ENCODE data around the gene THOC1.
A peak's percentile ranks its signal among the peaks of the same experiment; 100 is the strongest.

Gene THOC1, protein sequence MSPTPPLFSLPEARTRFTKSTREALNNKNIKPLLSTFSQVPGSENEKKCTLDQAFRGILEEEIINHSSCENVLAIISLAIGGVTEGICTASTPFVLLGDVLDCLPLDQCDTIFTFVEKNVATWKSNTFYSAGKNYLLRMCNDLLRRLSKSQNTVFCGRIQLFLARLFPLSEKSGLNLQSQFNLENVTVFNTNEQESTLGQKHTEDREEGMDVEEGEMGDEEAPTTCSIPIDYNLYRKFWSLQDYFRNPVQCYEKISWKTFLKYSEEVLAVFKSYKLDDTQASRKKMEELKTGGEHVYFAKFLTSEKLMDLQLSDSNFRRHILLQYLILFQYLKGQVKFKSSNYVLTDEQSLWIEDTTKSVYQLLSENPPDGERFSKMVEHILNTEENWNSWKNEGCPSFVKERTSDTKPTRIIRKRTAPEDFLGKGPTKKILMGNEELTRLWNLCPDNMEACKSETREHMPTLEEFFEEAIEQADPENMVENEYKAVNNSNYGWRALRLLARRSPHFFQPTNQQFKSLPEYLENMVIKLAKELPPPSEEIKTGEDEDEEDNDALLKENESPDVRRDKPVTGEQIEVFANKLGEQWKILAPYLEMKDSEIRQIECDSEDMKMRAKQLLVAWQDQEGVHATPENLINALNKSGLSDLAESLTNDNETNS
- long read RNA-seq, transcript THOC1-206 (20 exons, 2,277 nt): minor isoform, 6 of 299 reads
- long read RNA-seq, transcript THOC1-210 (3 exons, 552 nt): minor isoform, 41 of 299 reads
- long read RNA-seq, transcript THOC1-204 (4 exons, 789 nt): minor isoform, 6 of 299 reads
- long read RNA-seq, transcript THOC1-201 (21 exons, 2,087 nt): major isoform, 177 of 299 reads
- long read RNA-seq, partial matches to known transcripts: 5 of 299 reads
- long read RNA-seq, other reads (novel, unspliced or antisense): 61 of 299 reads

DNA sequence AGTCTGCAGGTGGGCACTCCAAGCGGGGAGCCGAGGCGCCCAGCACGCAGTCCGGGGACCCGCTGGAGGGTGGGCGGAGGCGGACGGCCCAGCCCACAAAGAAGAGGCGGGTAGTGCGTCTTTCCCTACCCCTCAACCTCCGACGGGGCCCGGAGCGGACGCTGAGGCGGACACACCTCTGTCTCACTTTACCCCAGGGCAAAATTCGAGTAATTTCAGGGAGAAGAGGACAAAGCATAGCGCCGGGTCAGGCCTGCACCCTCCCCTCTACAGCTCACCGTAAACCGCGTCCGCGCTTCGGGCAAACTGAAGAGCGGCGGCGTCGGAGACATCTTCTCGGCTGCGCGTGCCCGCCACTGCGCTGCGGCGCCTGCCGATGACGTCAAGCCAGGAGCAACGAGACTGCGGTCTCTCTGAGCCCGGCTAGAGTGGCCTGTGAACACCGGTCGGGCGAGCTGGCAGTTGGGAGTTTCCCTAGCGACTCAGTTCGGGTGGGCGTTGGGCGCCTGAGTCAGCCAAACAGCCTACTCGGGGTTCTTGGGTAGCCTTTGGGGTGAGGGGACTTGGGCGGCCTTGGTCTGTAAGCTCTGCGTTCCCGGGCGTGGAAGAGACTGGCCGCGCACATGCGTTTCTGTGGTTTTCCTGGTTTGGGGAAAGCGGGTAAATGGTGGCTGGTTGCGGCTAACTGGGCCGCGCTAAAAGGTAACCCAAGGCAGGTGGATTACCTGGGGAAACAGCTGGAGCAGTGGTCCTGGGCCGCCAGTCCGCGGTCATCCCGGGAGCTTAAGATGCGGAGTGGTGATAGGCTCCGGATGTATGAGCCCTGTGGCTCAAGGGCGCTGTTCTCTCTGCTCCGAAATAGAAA is at the start of gene THOC1:
Gene THOC1, minus strand, starts transcription at position 360 of the 865 bp plus-strand sequence. Its CDS starts 28 bp downstream, at position 332.
- TF ChIP-seq GABPA (IDR thresholded peaks at IDR 0.05; ENCODE audit: low read depth): no peak
- TF ChIP-seq, protein P1, sequence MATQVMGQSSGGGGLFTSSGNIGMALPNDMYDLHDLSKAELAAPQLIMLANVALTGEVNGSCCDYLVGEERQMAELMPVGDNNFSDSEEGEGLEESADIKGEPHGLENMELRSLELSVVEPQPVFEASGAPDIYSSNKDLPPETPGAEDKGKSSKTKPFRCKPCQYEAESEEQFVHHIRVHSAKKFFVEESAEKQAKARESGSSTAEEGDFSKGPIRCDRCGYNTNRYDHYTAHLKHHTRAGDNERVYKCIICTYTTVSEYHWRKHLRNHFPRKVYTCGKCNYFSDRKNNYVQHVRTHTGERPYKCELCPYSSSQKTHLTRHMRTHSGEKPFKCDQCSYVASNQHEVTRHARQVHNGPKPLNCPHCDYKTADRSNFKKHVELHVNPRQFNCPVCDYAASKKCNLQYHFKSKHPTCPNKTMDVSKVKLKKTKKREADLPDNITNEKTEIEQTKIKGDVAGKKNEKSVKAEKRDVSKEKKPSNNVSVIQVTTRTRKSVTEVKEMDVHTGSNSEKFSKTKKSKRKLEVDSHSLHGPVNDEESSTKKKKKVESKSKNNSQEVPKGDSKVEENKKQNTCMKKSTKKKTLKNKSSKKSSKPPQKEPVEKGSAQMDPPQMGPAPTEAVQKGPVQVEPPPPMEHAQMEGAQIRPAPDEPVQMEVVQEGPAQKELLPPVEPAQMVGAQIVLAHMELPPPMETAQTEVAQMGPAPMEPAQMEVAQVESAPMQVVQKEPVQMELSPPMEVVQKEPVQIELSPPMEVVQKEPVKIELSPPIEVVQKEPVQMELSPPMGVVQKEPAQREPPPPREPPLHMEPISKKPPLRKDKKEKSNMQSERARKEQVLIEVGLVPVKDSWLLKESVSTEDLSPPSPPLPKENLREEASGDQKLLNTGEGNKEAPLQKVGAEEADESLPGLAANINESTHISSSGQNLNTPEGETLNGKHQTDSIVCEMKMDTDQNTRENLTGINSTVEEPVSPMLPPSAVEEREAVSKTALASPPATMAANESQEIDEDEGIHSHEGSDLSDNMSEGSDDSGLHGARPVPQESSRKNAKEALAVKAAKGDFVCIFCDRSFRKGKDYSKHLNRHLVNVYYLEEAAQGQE (IDR thresholded peaks at IDR 0.05; ENCODE audit: insufficient replicate concordance, low read depth): peak; percentile 74
- peak; percentile 99 for TF ChIP-seq POLR2AphosphoS5 (IDR thresholded peaks at IDR 0.05; ENCODE audit: low read depth)
- Histone ChIP-seq H3K4me3 (replicated peaks; ENCODE audit: insufficient read depth, low read length) (peak within 1 kb of the TSS; percentile 91), H3K27me3 (ENCODE audit: insufficient read depth, poor library complexity, severe bottlenecking) (no peaks in the 10 kb centered on the region), H3K27ac (replicated peaks) (peak within 1 kb of the TSS; percentile 100)
- DNase-seq (ENCODE audit: low read depth in 1 of 2, low spot score in 1 of 2): peak; percentile 93 to 97

DNA sequence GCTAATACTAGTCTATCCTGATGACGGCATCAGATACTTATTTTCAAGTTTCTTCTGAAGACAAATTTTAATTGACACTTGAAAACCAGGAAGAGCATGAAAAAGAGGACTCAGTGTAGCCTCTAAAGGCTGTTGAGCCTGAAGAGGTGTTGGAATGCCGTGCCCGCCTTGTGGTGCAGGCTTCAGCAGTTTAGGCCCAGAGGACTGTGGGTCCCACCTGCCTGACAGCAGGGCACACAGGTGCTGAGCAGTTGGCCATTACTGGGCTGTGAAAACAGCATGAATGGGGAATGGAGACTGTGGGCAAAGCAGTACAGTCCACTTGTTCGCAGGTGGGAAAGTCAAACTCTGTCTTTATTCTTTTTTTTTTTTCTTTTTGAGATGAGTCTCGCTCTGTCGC is 49.8 kb upstream of the THOC1 start:
- TF ChIP-seq GABPA (IDR thresholded peaks at IDR 0.05; ENCODE audit: low read depth) (no peak), POLR2AphosphoS5 (IDR thresholded peaks at IDR 0.05; ENCODE audit: low read depth) (no peak), SPI1 (IDR thresholded peaks at IDR 0.05; ENCODE audit: borderline replicate concordance, low read depth) (no peak)
- TF ChIP-seq, protein P1 (IDR thresholded peaks at IDR 0.05; ENCODE audit: insufficient replicate concordance, low read depth): no peak
- TF ChIP-seq, protein P2, sequence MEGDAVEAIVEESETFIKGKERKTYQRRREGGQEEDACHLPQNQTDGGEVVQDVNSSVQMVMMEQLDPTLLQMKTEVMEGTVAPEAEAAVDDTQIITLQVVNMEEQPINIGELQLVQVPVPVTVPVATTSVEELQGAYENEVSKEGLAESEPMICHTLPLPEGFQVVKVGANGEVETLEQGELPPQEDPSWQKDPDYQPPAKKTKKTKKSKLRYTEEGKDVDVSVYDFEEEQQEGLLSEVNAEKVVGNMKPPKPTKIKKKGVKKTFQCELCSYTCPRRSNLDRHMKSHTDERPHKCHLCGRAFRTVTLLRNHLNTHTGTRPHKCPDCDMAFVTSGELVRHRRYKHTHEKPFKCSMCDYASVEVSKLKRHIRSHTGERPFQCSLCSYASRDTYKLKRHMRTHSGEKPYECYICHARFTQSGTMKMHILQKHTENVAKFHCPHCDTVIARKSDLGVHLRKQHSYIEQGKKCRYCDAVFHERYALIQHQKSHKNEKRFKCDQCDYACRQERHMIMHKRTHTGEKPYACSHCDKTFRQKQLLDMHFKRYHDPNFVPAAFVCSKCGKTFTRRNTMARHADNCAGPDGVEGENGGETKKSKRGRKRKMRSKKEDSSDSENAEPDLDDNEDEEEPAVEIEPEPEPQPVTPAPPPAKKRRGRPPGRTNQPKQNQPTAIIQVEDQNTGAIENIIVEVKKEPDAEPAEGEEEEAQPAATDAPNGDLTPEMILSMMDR (IDR thresholded peaks at IDR 0.05; ENCODE audit: insufficient read depth, low read length): no peak
- no peak overlapping the region for H3K4me3 ChIP-seq (replicated peaks; ENCODE audit: insufficient read depth, low read length)
- DNase-seq (ENCODE audit: low read depth in 1 of 2, low spot score in 1 of 2): no peak
- H3K27me3 ChIP-seq (ENCODE audit: insufficient read depth, poor library complexity, severe bottlenecking): no peaks in the 10 kb centered on the region
- no peak overlapping the region for H3K27ac ChIP-seq (replicated peaks)

DNA sequence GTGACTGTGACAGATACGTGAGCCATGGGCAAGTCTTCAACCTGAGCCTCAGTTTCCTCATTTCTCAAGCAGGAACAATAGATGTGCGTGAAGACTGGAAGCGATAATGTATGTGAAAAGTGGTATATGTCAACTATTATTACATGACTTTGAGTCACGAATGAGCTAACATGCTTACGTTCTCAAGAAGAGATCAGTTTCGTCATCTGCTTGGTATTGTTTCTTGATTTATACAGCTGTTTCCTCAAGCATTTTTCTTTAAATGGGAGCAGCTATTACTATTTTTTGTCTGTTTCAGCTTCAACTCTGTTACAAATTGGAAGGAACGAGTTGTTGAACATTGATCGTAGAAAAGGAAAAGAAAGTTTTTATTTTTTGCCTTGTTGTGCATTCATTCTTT is 48.5 kb upstream of the THOC1 start:
- Histone ChIP-seq H3K27ac (replicated peaks) (no peak overlapping the region), H3K4me3 (replicated peaks; ENCODE audit: insufficient read depth, low read length) (no peak overlapping the region), H3K27me3 (ENCODE audit: insufficient read depth, poor library complexity, severe bottlenecking) (no peaks in the 10 kb centered on the region)
- no peak for DNase-seq (ENCODE audit: low read depth in 1 of 2, low spot score in 1 of 2)
- no peak for TF ChIP-seq GABPA (IDR thresholded peaks at IDR 0.05; ENCODE audit: low read depth)
- TF ChIP-seq, protein P1 (IDR thresholded peaks at IDR 0.05; ENCODE audit: insufficient replicate concordance, low read depth): no peak
- TF ChIP-seq, protein P2 (IDR thresholded peaks at IDR 0.05; ENCODE audit: insufficient read depth, low read length): no peak
- no peak for TF ChIP-seq POLR2AphosphoS5 (IDR thresholded peaks at IDR 0.05; ENCODE audit: low read depth)
- TF ChIP-seq SPI1 (IDR thresholded peaks at IDR 0.05; ENCODE audit: borderline replicate concordance, low read depth): no peak
